CD4-positive, alpha-beta T cell treated with Interleukin-21 for 1 hour (primary cell): ENCODE data around the gene SIK3.

Experiments
- DNase-seq: peaks from one replicate; pipeline ENCODE4 v3.0.0-alpha.2; 2020

Gene SIK3

DNA sequence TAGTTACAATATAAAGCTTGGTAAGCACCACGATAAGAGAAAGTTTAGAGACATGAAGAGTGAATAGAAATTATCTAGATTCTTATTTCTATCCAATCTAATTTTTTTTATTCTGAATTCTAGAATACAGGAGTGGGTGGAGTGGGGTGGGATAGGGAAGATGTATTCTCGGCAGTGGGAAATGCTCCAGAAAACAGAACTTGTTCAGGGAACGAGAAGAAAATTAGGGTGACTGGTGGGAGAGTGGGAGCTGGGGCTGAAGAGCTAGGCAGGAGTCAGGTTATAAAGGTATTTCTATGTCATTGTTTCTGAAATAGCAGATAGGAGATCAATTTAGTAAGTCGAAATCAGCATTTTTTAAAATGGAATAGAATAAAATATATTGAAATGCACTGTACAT lies 207.6 kb downstream of the SIK3 start:
- no peak for DNase-seq

DNA sequence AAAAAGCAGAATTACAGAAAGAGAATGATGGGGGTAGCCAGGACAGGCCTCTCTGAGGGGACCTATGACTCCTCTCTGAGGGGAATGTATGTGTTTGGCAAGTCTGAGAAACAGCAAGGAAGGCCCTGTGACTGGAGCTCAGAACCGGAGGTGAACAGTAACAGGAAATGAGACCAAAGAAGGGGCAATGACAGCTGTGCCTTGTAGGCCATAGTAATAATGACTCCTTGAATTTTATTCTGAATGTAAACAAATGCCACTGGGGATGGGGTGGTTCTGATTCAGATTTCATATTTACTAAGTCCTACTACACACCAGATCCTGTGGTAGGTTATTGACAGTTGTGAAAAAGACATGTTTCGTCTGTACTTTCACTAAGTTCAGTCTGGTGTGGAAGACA lies 208.0 kb downstream of the SIK3 start:
- DNase-seq, result peak; percentile 28

DNA sequence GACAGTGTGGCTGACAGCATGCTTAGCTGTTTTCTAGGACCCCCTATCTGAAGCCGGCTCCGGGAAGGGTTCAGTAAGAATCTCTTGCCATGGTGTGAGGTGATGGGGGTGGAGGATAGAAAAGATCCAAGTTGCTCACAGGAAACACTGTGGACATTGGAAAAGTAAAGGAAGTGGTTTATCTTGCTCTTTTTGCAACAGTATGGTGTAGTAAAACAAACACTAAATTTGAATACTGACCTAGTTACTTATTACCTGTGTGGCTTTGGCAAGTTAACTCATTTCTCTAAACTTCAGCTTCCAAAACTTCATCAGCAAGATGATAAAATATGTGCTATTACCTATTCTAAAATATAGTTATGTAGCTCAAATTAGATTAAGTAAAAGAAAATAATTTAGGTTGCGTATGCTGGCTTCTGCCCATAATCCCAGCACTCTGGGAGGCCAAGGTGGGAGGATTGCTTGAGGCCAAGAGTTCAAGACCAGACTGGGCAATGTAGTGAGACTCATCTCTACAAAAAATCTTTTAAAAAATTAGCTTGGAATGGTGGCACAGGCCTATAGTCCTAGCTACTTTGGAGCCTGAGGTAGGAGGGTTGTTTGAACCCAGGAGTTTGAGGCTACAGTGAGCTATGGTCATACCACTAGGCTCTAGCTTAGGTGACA lies 209.2 kb downstream of the SIK3 start:
- no peak for DNase-seq

DNA sequence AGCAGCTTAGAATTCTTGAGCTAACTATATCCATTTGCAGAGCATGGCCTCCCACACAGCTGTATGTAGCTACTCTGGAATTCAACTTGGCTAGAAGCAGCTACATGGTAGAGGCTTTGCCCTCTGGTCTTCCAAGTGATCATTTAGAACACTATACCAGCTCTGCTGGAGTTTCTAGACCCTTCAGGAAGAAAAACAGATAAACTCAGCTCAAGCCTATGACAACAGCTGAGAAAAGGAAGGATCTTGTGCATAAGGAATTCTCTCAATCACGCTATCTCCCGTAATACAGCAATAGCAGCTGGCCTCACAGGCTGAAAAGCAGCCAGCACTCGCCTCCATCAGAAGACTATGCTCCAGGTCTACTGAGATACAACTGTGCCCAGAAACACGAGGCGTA lies 210.2 kb downstream of the SIK3 start:
- no peak for DNase-seq

DNA sequence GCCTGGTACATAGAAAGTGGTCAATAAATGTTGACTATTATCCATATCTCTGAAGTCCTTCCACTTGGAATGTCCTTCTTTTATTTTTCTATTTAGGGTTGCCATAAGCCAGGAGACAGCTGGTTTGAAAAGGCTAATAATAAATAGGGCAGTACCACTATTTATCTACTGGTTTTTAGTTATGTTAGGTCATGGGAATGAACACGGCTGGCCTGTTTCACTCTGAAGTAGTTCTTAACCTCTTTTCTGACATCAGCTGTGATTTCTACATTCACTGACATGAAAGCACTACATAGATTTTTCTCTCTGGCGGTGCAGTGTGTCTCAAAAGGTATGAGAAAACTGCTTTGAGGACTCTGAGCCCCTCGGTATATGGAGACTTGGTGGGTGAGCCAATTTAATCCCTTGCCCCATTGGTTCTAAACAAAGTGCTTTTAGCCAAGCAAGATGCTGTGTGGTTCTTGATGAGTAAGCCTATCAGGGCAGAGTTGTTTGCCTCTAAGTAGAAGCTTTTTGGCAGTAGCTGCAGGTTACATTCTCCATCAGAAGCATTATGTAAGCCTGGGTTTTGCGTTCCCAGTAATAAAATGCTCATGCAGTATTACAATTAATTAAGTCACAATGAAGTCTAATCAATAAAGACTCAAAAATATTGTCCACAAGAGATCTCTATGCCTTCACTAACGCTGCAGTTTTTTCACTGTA lies 212.1 kb downstream of the SIK3 start:
- no peak for DNase-seq

DNA sequence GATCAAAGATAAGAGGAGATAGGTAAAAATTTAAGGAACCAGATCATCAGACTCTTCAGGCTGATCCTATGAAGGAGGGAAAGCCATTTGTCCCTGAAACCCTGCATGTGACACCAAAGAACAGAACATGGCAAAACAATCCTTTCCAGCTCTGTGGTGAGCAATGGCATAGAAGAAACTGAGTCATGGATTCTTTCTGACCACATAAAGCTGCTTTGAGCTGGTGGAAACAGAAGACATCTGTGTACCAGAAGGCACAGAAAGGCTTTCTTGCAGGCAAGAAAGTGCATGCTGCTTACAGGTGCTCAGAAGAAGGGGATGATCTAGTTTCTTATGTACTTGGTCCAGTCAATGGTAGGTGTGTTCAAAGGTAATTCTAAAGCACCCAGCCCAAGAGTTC lies 215.8 kb downstream of the SIK3 start:
- no peak for DNase-seq

DNA sequence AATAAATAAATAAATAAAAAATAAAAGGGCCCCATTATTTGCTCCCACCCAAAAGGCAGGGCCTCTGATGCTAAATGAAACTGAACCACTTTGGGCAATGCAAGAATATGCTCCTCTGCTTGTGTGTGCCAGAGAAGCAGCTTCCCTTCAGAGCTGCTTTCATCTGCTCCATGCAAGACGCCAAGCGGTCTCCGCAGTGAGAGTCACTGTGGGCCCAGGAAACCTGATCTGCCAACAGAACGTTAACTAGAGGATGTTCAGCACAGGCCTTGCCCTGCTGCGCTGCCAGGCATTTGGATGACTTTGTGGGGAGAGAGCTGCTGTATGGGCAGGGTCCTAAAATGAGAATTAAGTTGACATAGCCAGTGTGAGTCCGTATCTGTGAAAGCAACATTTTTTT lies 217.1 kb downstream of the SIK3 start:
- DNase-seq, result no peak

DNA sequence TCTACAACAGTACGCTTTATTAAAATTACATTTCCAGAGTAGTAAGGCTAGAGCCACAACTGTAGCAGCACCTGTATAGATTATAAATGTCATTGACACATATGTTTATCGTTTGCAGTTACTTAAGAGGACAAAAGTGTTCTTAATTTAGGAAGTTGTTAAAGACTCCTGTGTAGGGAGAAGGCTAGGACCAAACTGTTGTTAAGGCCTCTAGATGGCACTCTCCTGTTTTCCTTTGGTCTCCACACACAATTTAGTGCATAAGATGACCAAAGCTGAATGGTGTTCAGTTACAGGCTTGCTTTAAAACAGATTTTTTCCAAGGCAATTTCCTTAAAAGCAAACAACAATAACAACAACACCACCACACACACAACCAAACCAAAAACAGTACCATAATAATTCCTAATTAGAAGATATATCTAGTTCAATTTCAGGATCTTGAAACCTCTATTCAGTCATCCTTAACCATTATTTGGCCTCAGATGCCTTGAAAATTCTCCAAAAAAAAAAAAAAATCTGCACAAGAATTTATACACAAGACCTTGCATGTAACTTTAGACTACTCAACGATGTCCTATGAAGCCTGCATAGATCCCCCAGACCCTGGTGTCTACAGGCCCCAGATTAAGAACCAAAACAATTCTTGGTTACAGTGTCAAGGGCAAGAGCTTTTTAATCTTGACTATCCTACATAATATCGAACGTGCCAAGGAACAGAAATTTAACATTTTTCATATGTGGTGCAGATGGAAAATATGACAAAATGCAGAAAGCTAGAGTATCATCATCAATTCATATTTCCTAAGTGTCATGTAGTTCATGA lies 218.2 kb downstream of the SIK3 start:
- DNase-seq, result peak; percentile 71

DNA sequence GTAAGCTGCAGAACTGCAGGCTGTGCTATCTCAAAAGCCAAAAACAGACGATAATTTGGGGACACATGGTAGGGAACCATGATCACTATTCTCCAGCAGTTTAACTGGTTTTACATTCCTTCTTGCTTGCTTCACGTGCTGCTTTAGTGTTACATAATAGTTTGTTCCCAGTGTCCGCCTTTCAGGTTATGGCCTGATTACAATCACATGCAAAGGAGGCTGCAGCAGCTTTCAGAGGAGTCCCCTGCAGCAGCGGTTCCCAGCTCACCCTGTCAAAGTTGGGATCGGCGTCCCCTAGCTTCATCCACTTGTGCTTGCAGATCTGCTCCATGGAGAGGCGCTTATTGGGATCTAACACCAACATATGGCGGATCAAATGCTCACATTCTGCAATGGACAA lies 221.6 kb downstream of the SIK3 start:
- no peak for DNase-seq

DNA sequence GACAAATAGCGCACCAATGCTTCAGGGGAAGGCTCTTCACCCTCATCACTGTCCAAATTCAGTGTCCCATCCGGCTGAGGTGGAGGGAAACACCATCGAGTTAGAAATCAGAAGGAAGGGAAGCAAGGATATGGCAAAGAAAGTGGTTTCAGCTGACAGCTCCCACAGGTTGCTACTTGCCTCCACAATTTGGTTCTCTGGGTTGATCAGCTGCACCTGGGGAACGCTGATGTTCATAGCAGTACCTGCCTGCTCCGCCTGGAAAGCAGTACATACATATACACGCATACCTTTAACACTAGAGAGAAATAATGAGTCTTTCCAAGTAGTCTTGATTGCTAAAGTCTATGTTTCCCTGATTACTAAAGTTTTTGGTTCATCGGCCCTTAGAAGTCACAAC lies 223.0 kb downstream of the SIK3 start:
- no peak for DNase-seq

DNA sequence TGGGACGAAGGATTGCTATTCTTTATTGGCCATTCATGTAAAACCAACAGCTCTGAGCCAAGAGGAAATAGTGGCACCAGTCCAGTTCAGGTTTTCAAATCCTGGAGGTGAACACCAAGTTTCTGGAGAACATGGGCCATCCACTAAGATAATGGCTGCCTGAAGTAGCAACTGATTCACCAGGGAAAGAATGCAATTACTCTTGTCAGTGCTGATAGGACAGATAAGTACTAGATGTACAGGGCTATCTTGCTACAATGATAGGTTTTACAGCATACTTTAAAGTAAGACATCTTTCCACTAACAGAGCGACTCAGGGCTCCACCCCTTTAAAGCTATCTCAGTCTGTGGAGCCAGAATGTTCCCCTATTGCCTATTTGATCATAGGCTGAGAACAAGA lies 224.0 kb downstream of the SIK3 start:
- DNase-seq, result no peak

DNA sequence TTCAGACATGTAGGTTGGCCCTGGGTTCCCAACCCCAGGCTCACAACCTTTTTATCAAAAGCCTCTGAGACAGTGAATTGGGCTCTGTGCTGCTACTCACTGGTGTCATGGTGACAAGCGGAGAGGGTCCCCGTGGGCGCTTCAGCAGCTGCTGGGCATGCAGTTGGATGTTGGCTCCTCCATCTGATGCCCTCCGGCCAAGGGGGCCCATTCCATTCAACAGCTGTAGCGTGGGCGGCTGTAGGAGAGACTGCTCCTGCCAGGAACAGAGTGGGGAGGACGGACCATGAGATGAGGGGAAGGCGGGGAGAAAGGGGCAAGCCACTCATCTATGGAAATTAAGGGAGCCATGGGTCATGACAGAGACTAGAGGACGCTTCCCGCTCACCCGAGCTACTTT lies 224.8 kb downstream of the SIK3 start:
- DNase-seq, result no peak

DNA sequence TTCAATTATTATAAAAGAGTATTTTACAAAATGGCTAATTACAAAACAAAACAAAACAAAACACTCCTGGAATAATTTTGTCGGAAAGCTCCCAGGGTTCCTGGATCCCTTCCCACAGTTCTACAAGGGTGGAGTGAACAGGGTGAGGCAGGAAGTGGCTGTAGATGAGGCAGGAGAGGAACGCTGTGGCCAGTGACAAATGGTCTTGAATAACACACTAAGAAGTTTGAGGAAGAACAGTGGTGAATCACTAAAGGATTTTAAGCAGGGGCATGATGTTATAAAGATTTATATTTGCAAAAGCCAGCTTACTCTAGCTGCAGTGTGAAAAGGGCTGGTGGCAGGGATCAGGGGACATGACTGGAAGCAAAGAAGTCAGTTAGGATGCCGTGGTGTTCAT lies 227.0 kb downstream of the SIK3 start:
- DNase-seq, result no peak

DNA sequence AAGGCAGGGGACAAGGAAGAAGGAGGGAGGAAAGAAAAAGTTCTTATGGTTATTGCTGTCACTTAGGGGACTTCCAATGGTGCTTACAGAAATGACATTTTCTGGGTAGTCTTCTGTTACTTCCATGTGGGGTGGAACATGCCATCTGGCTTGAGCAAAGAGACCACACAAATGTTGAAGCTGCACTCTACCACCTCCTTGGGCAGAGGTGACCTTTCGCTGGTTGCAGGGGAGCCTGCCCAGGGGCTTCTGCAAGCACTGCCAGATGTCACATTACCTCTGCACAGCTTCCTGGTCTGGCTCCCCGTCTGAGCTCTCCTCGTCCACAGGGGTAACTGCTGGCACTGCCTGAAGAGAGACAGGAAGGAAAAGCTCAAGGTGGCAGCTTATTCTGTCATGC lies 228.2 kb downstream of the SIK3 start:
- DNase-seq, result no peak

DNA sequence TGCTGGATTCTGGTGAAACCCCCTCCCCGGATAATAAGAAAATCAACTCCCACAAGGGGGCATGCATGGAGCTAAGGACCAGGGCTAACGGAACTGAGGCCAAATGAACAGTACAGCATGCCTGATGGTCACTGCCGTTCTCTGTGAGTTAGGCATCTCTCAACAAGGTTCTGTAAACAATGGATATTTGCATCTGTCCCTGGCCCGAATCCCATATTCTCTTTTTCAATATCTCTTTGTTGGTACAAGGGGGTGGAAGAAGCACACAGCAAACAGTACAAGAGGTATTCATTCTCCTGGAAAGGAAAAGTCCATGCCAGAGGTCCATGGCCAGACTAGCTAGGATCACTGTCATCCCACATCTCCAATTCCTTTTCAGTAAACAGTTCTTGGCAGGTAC lies 228.6 kb downstream of the SIK3 start:
- DNase-seq, result no peak

DNA sequence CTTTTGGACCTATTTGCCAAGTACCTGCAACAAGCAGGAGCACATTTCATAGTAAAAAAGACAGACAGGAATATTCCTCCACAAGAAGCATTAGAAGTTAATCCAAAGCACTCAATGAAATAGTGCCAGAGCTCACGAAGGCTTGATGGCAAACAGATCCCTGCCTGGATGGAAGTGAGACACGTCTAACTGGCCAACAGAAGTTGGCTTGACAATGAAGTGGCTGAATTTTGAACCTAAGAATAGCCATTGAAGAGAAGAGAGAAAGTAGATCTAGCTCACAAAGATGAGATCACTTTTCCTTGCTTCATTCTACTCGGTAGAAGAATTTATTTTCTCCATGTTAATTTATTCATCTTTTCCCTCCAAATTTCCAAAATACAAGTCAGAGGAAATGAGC lies 230.2 kb downstream of the SIK3 start:
- no peak for DNase-seq

DNA sequence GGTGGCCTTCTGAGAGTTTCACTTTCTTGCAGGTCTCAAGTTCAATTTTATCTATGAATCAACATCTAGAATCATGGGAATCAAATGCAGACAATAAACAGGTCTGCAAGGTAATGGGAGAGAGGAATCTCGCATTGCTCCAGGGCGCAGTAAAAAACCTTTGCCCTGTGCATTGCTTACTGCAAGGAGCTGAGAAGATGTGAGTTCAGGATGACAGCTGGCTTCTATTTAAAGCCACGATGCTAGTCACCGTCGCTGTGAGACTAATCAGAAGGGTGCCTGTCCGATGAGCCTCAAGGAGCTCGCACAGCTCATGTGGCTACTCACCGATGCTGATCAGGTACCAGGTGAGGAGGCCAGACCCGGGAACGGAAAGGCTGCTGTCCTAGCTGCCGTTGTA lies 230.6 kb downstream of the SIK3 start:
- DNase-seq, result no peak

DNA sequence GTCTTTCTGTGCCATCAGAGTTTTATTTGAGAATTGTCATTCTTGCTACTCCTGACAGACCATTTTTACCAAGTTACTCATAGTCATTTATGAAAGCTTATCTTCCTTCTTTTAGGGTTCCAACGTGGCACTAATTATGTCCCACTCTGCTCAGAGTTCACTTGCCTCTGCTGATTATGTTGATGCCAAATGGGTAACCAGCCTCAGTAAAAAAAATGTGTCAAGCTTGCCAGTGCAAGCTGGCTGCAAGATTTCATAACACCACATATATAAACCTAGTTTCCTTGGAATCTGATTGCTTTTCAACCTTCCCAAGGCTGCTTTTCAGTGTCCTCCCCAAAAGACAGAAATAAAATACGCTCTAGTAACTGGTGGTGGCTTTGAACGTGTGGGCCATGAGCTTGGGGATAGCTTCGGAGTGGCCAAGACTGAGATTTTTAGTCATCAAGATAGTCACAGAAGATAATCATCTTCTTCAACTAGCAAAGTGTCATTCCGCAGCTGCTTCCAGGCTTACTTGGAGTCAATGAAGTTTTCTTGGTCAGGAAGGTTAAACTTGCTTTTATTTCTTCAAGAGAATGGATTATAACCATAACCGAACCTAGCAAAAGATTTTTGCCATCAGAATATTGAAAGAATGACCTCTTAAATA lies 231.3 kb downstream of the SIK3 start:
- DNase-seq, result no peak

DNA sequence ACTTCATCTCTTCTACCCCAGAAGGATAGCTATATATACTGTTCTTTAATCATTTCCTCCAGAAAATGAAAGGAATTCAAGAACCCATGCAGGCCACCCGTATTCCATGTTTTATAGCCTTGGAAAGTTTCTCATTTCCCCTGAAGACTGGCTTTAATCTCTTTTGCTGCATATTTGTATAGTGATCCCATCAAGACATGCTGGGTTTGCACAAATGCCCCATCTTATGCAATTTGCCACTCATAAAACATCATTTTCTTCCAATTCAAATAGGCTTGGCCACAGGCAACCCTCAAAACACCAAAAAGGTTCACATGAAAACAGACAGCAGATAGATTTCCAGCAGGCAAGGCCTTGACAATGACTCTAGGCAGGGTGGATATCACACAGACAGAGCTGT lies 232.5 kb downstream of the SIK3 start:
- DNase-seq, result no peak

DNA sequence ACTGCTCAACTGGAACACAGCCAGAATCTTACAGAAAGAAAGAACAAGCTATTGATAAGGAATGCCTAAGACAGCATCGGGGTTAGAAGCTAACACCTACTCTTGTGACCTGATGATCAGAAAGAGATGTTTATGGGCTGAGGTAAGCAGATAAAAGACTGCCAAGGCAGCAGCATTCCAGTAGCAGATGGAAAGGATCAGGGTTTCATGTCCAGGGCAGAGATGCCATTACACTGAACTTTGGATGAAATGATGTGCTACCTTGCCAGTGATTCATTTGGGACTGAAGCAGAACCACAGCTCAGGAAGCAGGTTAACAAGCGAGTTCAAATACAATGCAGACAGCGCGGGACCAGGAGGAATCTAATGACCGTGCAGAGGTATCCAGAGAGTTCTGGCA lies 233.7 kb downstream of the SIK3 start:
- no peak for DNase-seq

DNA sequence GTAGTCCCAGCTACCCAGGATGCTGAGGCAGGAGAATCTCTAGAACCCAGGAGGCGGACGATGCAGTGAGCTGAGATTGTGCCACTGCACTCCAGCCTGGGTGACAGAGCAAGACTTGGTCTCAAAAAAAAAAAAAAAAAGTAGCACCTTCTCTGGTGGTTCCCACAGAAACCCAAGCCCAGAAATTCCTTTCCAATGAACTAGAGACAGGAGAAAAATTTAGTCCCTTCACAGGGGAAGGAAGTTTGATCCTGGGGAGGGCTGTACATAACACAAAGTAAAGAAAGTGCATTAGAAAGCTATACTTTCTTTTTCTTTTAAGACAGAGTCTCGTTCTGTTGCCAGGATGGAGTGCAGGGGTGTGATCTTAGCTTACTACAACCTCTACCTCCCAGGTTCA lies 235.3 kb downstream of the SIK3 start:
- DNase-seq, result no peak

DNA sequence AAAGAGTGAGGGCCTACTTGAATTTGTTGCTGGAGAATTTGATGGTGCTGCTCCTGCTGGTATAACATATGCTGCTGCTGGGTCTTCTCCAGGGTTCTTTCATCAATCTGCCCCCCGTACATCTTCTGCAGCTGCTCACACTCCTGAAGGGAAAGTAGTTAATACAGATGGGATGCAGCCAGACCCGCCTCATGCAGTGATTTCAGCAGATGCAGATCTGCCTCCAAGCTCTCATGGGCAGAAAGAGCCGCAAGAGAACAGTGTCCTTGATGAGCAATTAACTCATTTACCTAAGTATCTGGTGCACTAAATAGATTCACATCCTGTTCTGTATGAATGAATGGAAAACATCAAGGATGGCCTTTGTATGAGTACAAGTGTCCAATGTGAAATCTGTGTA lies 236.0 kb downstream of the SIK3 start:
- DNase-seq, result no peak

DNA sequence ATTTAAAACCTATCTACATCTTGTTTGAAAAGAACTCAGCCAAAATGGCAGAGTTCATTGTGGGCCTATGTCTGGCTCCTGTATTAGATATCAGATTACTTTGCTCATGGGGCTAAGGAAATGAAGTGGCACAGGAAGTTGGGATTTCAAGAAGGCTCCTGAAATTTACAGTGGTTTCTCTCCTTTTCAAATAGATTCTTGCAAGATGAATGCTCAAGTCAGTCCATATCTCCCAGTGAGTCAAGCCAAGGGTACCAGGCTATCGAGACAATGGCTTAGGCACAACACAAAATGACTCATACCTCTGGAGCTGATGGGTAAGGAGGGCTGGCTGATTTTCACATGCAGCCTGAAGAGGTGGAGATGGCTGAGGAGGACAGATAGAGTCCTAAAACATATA lies 236.7 kb downstream of the SIK3 start:
- DNase-seq, result no peak

DNA sequence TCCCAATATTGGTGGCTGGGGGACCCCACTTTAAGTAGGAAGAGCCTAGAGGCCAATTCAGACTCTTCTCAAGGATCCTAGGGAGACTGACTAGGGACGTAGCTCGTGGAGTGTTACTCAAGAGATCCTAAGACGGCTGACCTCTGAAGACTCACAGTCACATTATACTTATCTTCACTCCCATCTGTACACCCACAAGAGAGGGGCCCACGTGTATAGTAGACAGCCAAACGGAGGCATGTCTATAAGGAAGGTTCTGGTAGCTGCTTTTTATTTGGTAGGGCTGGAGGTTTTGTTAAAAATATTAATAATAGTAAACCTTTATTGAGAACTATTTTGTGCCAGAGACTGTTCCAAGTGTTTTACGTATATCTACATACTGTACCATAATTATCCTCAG lies 237.9 kb downstream of the SIK3 start:
- DNase-seq, result no peak
